HepG2 (cell line): ENCODE measurements around the gene PRIMA1. TPM values are rescaled to one million over a fixed set of nuclear protein-coding genes. Genes with fewer than 3 reads are reported as not detected.

ENCODE experiments used
- ATAC-seq: fragments of 200-7000 bp; cut with Tn5 transposase; 3 replicates; pipeline ENCODE4 v1.9.1; 2020; ENCODE audit warnings: mild to moderate bottlenecking, moderate library complexity
- BruUV-seq: library from RNA; stranded (reverse); fragments of 400-500 nt; replicated peaks from 2 replicates; lab custom pipeline; 2021; lab: Mats Ljungman, UMichigan
- CTCF ChIA-PET: fragments of 300-600 bp; formaldehyde crosslinking; extraction: SDS; loops from one replicate; lab custom pipeline; 2021; ENCODE audit warnings: low total read pairs, inconsistent platforms, low intra/inter-chr PET ratio; lab: Yijun Ruan, JAX
- POLR2A ChIA-PET: fragments of 350-600 bp; sonication (Branson Sonifier 250); formaldehyde crosslinking; loops from one replicate; lab custom pipeline; 2020; ENCODE audit warnings: antibody characterized with exemption, inconsistent platforms; lab: Yijun Ruan, JAX
- DNase-seq: peaks from one replicate; pipeline ENCODE4 v3.0.0-alpha.2; 2015; ENCODE audit warnings: low spot score
- FAIRE-seq: peaks from 3 replicates; lab custom pipeline; 2011; peaks lifted over from hg19 to GRCh38; lab: Jason Lieb, UNC
- H2AFZ ChIP-seq: one replicate; pipeline ENCODE4 v1.6.1; 2011; ENCODE audit warnings: low read length, inconsistent platforms
- H3K27ac ChIP-seq: fragments of 300-600 bp; 3 replicates; pipeline ENCODE4 v1.8.0; 2011; ENCODE audit warnings: mixed run types, mild to moderate bottlenecking, mixed read lengths, low read length, inconsistent platforms; ENCODE audit not compliant: insufficient read depth; ENCODE audit errors: extremely low read length
- H3K27me3 ChIP-seq, 2 experiments: fragments of 200-600 bp in 1 of 2; 2 replicates in 1 of 2; 3 replicates in 1 of 2; pipeline versions ENCODE4 v1.6.0 to v1.8.0; 2011; ENCODE audit warnings: low read length in 2 of 2, mild to moderate bottlenecking in 2 of 2, moderate library complexity in 2 of 2, inconsistent platforms in 1 of 2; ENCODE audit not compliant: insufficient read depth in 2 of 2, control insufficient read depth in 1 of 2
- H3K36me3 ChIP-seq, 2 experiments: fragments of 200-600 bp in 1 of 2; replicated peaks in 1 of 2; 2 replicates in 1 of 2; 3 replicates in 1 of 2; pipeline versions ENCODE4 v1.5.1 to v1.8.0; 2011; ENCODE audit warnings: low read length in 2 of 2, inconsistent platforms in 1 of 2; ENCODE audit not compliant: insufficient read depth in 2 of 2, control insufficient read depth in 1 of 2
- H3K4me1 ChIP-seq: 2 replicates; pipeline ENCODE4 v1.5.1; 2012; ENCODE audit warnings: low read length, inconsistent platforms; ENCODE audit not compliant: insufficient read depth
- H3K4me2 ChIP-seq: 2 replicates; pipeline ENCODE4 v1.6.0; 2011; ENCODE audit warnings: low read depth, low read length, inconsistent platforms
- H3K4me3 ChIP-seq, 3 experiments: fragments of 200-600 bp in 1 of 3; sonication (generic), shearing (Covaris generic) in 1 of 3; replicated peaks in 1 of 3; 2 replicates each; pipeline ENCODE4 v1.5.1; 2011 to 2016; ENCODE audit warnings: low read length in 3 of 3, inconsistent platforms in 2 of 3, low read depth in 2 of 3, mild to moderate bottlenecking in 2 of 3, control low read depth in 1 of 3, mixed read lengths in 1 of 3; ENCODE audit not compliant: insufficient read depth in 1 of 3
- H3K79me2 ChIP-seq: one replicate; pipeline ENCODE4 v1.6.1; 2011; ENCODE audit warnings: low read length, inconsistent platforms; ENCODE audit not compliant: insufficient read depth
- H3K9ac ChIP-seq: 2 replicates; pipeline ENCODE4 v1.6.0; 2011; ENCODE audit warnings: mild to moderate bottlenecking, low read depth, low read length, inconsistent platforms; ENCODE audit not compliant: insufficient read depth
- H3K9me3 ChIP-seq: 2 replicates; pipeline ENCODE4 v1.5.1; 2012; ENCODE audit warnings: mild to moderate bottlenecking, low read length
- H4K20me1 ChIP-seq: 2 replicates; pipeline ENCODE4 v1.6.0; 2011; ENCODE audit warnings: inconsistent platforms, mild to moderate bottlenecking, low read length, moderate library complexity; ENCODE audit not compliant: insufficient read depth
- CTCF ChIP-seq: sonication (generic); formaldehyde crosslinking; IDR thresholded peaks from 2 replicates; pipeline ENCODE4 v1.5.0; 2020; ENCODE audit warnings: mild to moderate bottlenecking, missing genetic modification reagents, moderate library complexity
- DNMT3B ChIP-seq: conservative IDR thresholded peaks from 2 replicates; pipeline ENCODE4 v1.6.1; 2016; ENCODE audit warnings: missing biosample characterization, control low read depth
- GPN1 ChIP-seq: sonication (generic); formaldehyde crosslinking; IDR thresholded peaks from 2 replicates; pipeline ENCODE4 v1.5.1; 2020; ENCODE audit warnings: missing genetic modification reagents, borderline replicate concordance
- IRF2 ChIP-seq: IDR thresholded peaks from 2 replicates; pipeline ENCODE4 v1.6.1; 2018; ENCODE audit warnings: missing genetic modification reagents, missing compliant biosample characterization
- MBNL3 ChIP-seq: fragments of 250-450 bp; sonication (Bioruptor Pico); conservative IDR thresholded peaks from 2 replicates; pipeline ENCODE4 v1.8.0; 2022; ENCODE audit warnings: mild to moderate bottlenecking, inconsistent platforms
- SMAD9 ChIP-seq: sonication (generic); formaldehyde crosslinking; IDR thresholded peaks from 2 replicates; pipeline ENCODE4 v1.5.1; 2020; ENCODE audit warnings: mild to moderate bottlenecking, missing genetic modification reagents
- SMC3 ChIP-seq: IDR thresholded peaks from 2 replicates; pipeline ENCODE4 v1.6.1; 2011; ENCODE audit warnings: low read length, improper control_type of control experiment
- ZFP91 ChIP-seq: sonication (generic); formaldehyde crosslinking; IDR thresholded peaks from 2 replicates; pipeline ENCODE4 v1.9.0; 2022; ENCODE audit warnings: missing genetic modification reagents, mild to moderate bottlenecking, borderline replicate concordance
- ZNF101 ChIP-seq: sonication (generic); formaldehyde crosslinking; IDR thresholded peaks from 2 replicates; pipeline ENCODE4 v1.4.0; 2020; ENCODE audit warnings: mild to moderate bottlenecking, low read depth, missing genetic modification reagents, borderline replicate concordance
- ZNF558 ChIP-seq: sonication (generic); formaldehyde crosslinking; IDR thresholded peaks from 2 replicates; pipeline ENCODE4 v1.9.0; 2022; ENCODE audit warnings: mild to moderate bottlenecking, missing genetic modification reagents, borderline replicate concordance
- ZNF570 ChIP-seq: sonication (generic); formaldehyde crosslinking; IDR thresholded peaks from 2 replicates; pipeline ENCODE4 v1.4.0; 2020; ENCODE audit warnings: mild to moderate bottlenecking, missing genetic modification reagents, borderline replicate concordance
- ZNF713 ChIP-seq: sonication (generic); formaldehyde crosslinking; IDR thresholded peaks from 2 replicates; pipeline ENCODE4 v1.4.0; 2020; ENCODE audit warnings: mild to moderate bottlenecking, missing genetic modification reagents
- ZNF737 ChIP-seq: sonication (generic); formaldehyde crosslinking; IDR thresholded peaks from 2 replicates; pipeline ENCODE4 v1.5.0; 2020; ENCODE audit warnings: missing genetic modification reagents, mild to moderate bottlenecking, borderline replicate concordance
- ZSCAN30 ChIP-seq: sonication (generic); formaldehyde crosslinking; IDR thresholded peaks from 2 replicates; pipeline ENCODE4 v1.5.0; 2020; ENCODE audit warnings: mild to moderate bottlenecking, missing genetic modification reagents
- WGBS: methylation state at CpG from one replicate; pipeline ENCODE4 v1.1.6; 2017; ENCODE audit warnings: low lambda C conversion rate; 5-methylcytosine and 5-hydroxymethylcytosine counted together
- in situ Hi-C: cut with HindIII; loops from 2 replicates; pipeline ENCODE4 v1.10.0; 2017; ENCODE audit warnings: low pct_unique_long_range_greater_than_20kb; ENCODE audit not compliant: extremely low pct_ligation_motif_present
- intact Hi-C: fragments of 100-400 bp; cut with micrococcal nuclease; formaldehyde crosslinking; loops from one replicate; pipeline ENCODE4 v1.10.0; 2022; ENCODE audit not compliant: unreplicated experiment
- polyA plus RNA-seq, 8 experiments: library from polyadenylated mRNA; depleted of rRNA in 3 of 8; stranded (reverse) in 7 of 8; unstranded in 1 of 8; fragments of >200 nt; fragmentation: Illumina TruSeq in 4 of 8; extraction: Trizol in 4 of 8; gene quantifications; 2 replicates each; pipeline versions ENCODE4 v1.2.1 to v1.2.3, GENCODE V29; 2011 to 2016; ENCODE audit warnings: low read depth in 4 of 8, missing spikeins in 1 of 8, mixed read lengths in 1 of 8; ENCODE audit not compliant: insufficient read depth in 1 of 8
- total RNA-seq, 5 experiments: library from RNA; depleted of rRNA; stranded (reverse); fragments of >200 nt; fragmentation: Illumina TruSeq; extraction: Trizol; gene quantifications; 2 replicates each; pipeline ENCODE4 v1.2.3, GENCODE V29; 2016; ENCODE audit warnings: low read depth in 1 of 5
- TF ChIP-seq, protein P1 (sequence below): sonication (generic); formaldehyde crosslinking; IDR thresholded peaks from 2 replicates; pipeline ENCODE4 v1.9.0; 2022; ENCODE audit warnings: low read depth, missing genetic modification reagents
- TF ChIP-seq, protein P2 (sequence below): sonication (generic); formaldehyde crosslinking; IDR thresholded peaks from 2 replicates; pipeline ENCODE4 v1.8.1; 2023; ENCODE audit warnings: missing genetic modification reagents, inconsistent platforms, borderline replicate concordance

PRIMA1 gene
- total and polyA plus RNA-seq, 2 of the 13 experiments (the other 11 are each of a cell fraction or from before 2014, with no cell fraction given), result 2.4 to 3.2 TPM

GRCh38 chr14:93778856-93779629 is 9.2 kb downstream of the PRIMA1 start (continued):
- TF ChIP-seq MBNL3 (no peak), SMC3 (no peak)
- TF ChIP-seq, protein P1, sequence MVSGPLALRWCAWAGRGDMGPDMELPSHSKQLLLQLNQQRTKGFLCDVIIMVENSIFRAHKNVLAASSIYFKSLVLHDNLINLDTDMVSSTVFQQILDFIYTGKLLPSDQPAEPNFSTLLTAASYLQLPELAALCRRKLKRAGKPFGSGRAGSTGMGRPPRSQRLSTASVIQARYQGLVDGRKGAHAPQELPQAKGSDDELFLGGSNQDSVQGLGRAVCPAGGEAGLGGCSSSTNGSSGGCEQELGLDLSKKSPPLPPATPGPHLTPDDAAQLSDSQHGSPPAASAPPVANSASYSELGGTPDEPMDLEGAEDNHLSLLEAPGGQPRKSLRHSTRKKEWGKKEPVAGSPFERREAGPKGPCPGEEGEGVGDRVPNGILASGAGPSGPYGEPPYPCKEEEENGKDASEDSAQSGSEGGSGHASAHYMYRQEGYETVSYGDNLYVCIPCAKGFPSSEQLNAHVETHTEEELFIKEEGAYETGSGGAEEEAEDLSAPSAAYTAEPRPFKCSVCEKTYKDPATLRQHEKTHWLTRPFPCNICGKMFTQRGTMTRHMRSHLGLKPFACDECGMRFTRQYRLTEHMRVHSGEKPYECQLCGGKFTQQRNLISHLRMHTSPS, result no peak
- TF ChIP-seq, all 625 proteins: peak for 14

DNA sequence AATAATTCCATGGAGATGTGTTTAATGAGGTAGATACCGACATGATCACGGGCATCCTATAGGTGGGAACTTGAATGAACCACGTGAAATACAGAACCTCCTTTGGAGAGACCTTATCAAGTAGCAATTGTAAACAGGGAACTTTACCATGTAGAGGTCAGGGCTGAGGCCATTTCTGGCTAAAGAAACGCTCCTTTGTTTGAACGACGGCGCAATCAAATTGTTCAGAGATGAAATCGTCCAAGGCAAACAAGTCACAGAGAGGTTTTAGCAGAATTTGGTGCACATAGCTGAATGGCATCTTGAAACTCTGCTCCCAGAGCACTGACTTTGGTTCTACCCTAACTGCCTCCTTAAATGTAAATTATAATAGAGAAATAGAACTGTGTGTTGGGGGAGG is 9.8 kb downstream of the PRIMA1 start:
- Histone ChIP-seq H3K4me1 (peaks cover 51% of the 10 kb centered on the region), H3K79me2 (no peaks in the 10 kb centered on the region), H3K9ac (no peak overlapping the region), H2AFZ (no peak overlapping the region), H3K27ac (peak overlapping the region; percentile 56), H3K4me2 (peak overlapping the region; percentile 65), H3K36me3 (no peaks in the 10 kb centered on the region), H3K4me3 (no peak overlapping the region), H3K9me3 (no peaks in the 10 kb centered on the region), H4K20me1 (no peaks in the 10 kb centered on the region), H3K27me3 (no peaks in the 10 kb centered on the region)
- ChIA-PET POLR2A (interaction anchor here (1.1 kb wide), 1 partner anchor 10 kb away, joined by 3 read pairs; the partner anchor contains the start of gene PRIMA1), CTCF (no interaction called here)
- intact Hi-C loops (loop anchor here (1.0 kb wide), 1 partner anchor 10 kb away; the partner anchor contains the start of gene PRIMA1), in situ Hi-C loops (no loop called here)
- FAIRE-seq (peak; percentile 99), DNase-seq (peak; percentile 96), ATAC-seq (peak; percentile 86)
- TSS peak; percentile 41 for BruUV-seq
- WGBS, result 2% methylated on average over 8 of the region's 8 CpGs
- TF ChIP-seq, protein P2, sequence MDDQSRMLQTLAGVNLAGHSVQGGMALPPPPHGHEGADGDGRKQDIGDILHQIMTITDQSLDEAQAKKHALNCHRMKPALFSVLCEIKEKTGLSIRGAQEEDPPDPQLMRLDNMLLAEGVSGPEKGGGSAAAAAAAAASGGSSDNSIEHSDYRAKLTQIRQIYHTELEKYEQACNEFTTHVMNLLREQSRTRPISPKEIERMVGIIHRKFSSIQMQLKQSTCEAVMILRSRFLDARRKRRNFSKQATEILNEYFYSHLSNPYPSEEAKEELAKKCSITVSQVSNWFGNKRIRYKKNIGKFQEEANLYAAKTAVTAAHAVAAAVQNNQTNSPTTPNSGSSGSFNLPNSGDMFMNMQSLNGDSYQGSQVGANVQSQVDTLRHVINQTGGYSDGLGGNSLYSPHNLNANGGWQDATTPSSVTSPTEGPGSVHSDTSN, result no peak
- TF ChIP-seq IRF2 (CRISPR knock-in tag) (peak; percentile 44; the same call in 1 of the 2 replicates), ZNF558 (CRISPR knock-in tag) (no peak), ZNF737 (CRISPR knock-in tag) (no peak), ZNF713 (no peak), ZNF101 (CRISPR knock-in tag) (no peak), ZSCAN30 (CRISPR knock-in tag) (no peak), GPN1 (CRISPR knock-in tag) (no peak), ZNF570 (CRISPR knock-in tag) (no peak), CTCF (CRISPR knock-in tag) (no peak), SMAD9 (no peak), DNMT3B (CRISPR knock-in tag) (no peak), ZFP91 (CRISPR knock-in tag) (no peak)
